AG04450 (cell line): ENCODE data around the gene NOTCH2NLA. TPM values are rescaled to one million over a fixed set of nuclear protein-coding genes. Genes with fewer than 3 reads are reported as not detected.

Experiments
- polyA plus RNA-seq: library from polyadenylated mRNA; depleted of rRNA; stranded (reverse); fragments of >200 nt; gene quantifications from 2 replicates; pipeline ENCODE4 v1.2.3, GENCODE V29; 2011; rRNA removed

The NOTCH2NLA gene
- polyA plus RNA-seq, 1 experiment, result 33.5 TPM

Other genes starting within 250 kb of the NOTCH2NLA start
- 156 and 229 TPM in 2 replicates for gene TXNIP, start 232.4 kb downstream of the NOTCH2NLA start, polyA plus RNA-seq
- not detected in 2 replicates for gene HJV, start 207.3 kb downstream of the NOTCH2NLA start, polyA plus RNA-seq
- gene NBPF10, start 84.2 kb downstream of the NOTCH2NLA start, polyA plus RNA-seq, result 1.5 and 1.9 TPM in 2 replicates